Upper lobe of left lung (tissue), 6 donors: Measurements from ENCODE around the gene RAB6B. TPM values are rescaled to one million over a fixed set of nuclear protein-coding genes. Genes with fewer than 3 reads are reported as not detected.

Source experiments
- ATAC-seq, 2 donors: fragments of 200-7000 bp; cut with Tn5 transposase; one replicate each; pipeline ENCODE4 v1.9.1; 2022; ENCODE audit warnings: mild to moderate bottlenecking in 2 of 2, moderate library complexity in 2 of 2; ENCODE audit not compliant: low FRiP score in 2 of 2
- DNase-seq, 2 donors: peaks; one replicate each; pipeline ENCODE4 v3.0.0-alpha.2; 2019 to 2020
- H3K27ac ChIP-seq, 4 donors: fragments of 200-600 bp; sonication (generic); one replicate each; pipeline ENCODE4 v1.5.1; 2016 to 2019
- H3K27me3 ChIP-seq, 4 donors: fragments of 200-600 bp; sonication (generic); one replicate each; pipeline ENCODE4 v1.5.1; 2017 to 2019
- H3K36me3 ChIP-seq, 4 donors: fragments of 200-600 bp; sonication (generic); one replicate each; pipeline ENCODE4 v1.5.1; 2016 to 2019
- H3K4me1 ChIP-seq, 4 donors: fragments of 200-600 bp; sonication (generic); one replicate each; pipeline ENCODE4 v1.5.1; 2018 to 2019
- H3K4me3 ChIP-seq, 4 donors: fragments of 200-600 bp; sonication (generic); one replicate each; pipeline ENCODE4 v1.5.1; 2017 to 2019; ENCODE audit warnings: mild to moderate bottlenecking in 2 of 4, moderate library complexity in 1 of 4
- H3K9me3 ChIP-seq, 4 donors: fragments of 200-600 bp; sonication (generic); one replicate each; pipeline ENCODE4 v1.5.1; 2018 to 2019
- CTCF ChIP-seq, 6 experiments: fragments of 450-650 bp in 4 of 6; fragments of 200-600 bp in 2 of 6; sonication (generic) in 2 of 6; IDR thresholded peaks; one replicate each; pipeline ENCODE4 v1.5.1; 2016 to 2019; ENCODE audit warnings: antibody characterized with exemption in 6 of 6
- EP300 ChIP-seq, 4 donors: sonication (generic); formaldehyde crosslinking; IDR thresholded peaks; one replicate each; pipeline ENCODE4 v1.5.1; 2017; ENCODE audit warnings: antibody characterized with exemption in 4 of 4, control low read depth in 2 of 4
- POLR2A ChIP-seq, 4 donors: fragments of 450-650 bp; IDR thresholded peaks; one replicate each; pipeline ENCODE4 v1.5.1; 2016 to 2017; ENCODE audit warnings: antibody characterized with exemption in 4 of 4, mild to moderate bottlenecking in 2 of 4
- POLR2AphosphoS5 ChIP-seq, 2 donors: sonication (generic); formaldehyde crosslinking; IDR thresholded peaks; one replicate each; pipeline ENCODE4 v1.5.1; 2017; ENCODE audit warnings: antibody characterized with exemption in 2 of 2
- WGBS, 2 donors: methylation state at CpG; one replicate each; pipeline ENCODE4 v1.1.5; 2017 to 2018; 5-methylcytosine and 5-hydroxymethylcytosine counted together
- total RNA-seq, 6 donors: library from RNA; depleted of rRNA in 4 of 6; stranded (reverse); fragments of >200 nt in 4 of 6; gene quantifications; one replicate each; pipeline versions ENCODE4 v1.1.0 to v1.2.1, GENCODE V29; 2016 to 2021
- donor health status: DM: no; HTN: no; CAD: no; lungs with moderate emphysema.
- donor health status: DM: no; HTN: yes; CAD: no; lungs with severe emphysema.

Gene RAB6B
- total RNA-seq, 6 donors from 2014 or later = 1.00 to 6.3 (median 2.8) TPM

GRCh38 chr3:133840055-133840737 lies 55.5 kb downstream of the RAB6B start:
- DNase-seq (no peak), ATAC-seq (no peak)
- no peak for TF ChIP-seq CTCF (IDR thresholded peaks at IDR 0.05)
- no peak for TF ChIP-seq POLR2A (IDR thresholded peaks at IDR 0.05)
- no peak for TF ChIP-seq POLR2AphosphoS5 (IDR thresholded peaks at IDR 0.05)
- no peak for TF ChIP-seq EP300 (IDR thresholded peaks at IDR 0.05)
- no peak overlapping the region for H3K4me3 ChIP-seq
- H3K36me3 ChIP-seq = no peaks in the 10 kb centered on the region
- no peaks in the 10 kb centered on the region for H3K27me3 ChIP-seq
- H3K9me3 ChIP-seq = no peaks in the 10 kb centered on the region
- no peaks in the 10 kb centered on the region for H3K4me1 ChIP-seq
- 95 to 100% methylated on average over 2 to 8 of the region's 9 CpGs for WGBS, 2 donors
- H3K27ac ChIP-seq = no peak overlapping the region

- Histone ChIP-seq H3K36me3 (no peaks in the 10 kb centered on the region), H3K27me3 (no peaks in the 10 kb centered on the region), H3K4me3 (no peak overlapping the region), H3K27ac (no peak overlapping the region), H3K4me1 (no peaks in the 10 kb centered on the region), H3K9me3 (no peaks in the 10 kb centered on the region)
- no peak for DNase-seq
- TF ChIP-seq POLR2A (IDR thresholded peaks at IDR 0.05) (no peak), CTCF (IDR thresholded peaks at IDR 0.05) (no peak), POLR2AphosphoS5 (IDR thresholded peaks at IDR 0.05) (no peak), EP300 (IDR thresholded peaks at IDR 0.05) (no peak)
- no peak for ATAC-seq
- 89 to 91% methylated on average over 5 to 12 of the region's 12 CpGs for WGBS, 2 donors
Measured at GRCh38 chr3:133838916-133839800, 56.5 kb downstream of the RAB6B start.

GRCh38 chr3:133838296-133838789 lies 57.3 kb downstream of the RAB6B start:
- H3K9me3 ChIP-seq = no peaks in the 10 kb centered on the region
- 91 to 94% methylated on average over 4 of the region's 4 CpGs for WGBS, 2 donors
- H3K36me3 ChIP-seq = no peaks in the 10 kb centered on the region
- no peak for TF ChIP-seq CTCF (IDR thresholded peaks at IDR 0.05)
- TF ChIP-seq POLR2A (IDR thresholded peaks at IDR 0.05) = no peak
- no peak for TF ChIP-seq POLR2AphosphoS5 (IDR thresholded peaks at IDR 0.05)
- no peak for TF ChIP-seq EP300 (IDR thresholded peaks at IDR 0.05)
- H3K4me1 ChIP-seq = no peaks in the 10 kb centered on the region
- H3K27ac ChIP-seq = no peak overlapping the region
- no peak for DNase-seq
- no peak for ATAC-seq
- no peak overlapping the region for H3K4me3 ChIP-seq
- H3K27me3 ChIP-seq = no peaks in the 10 kb centered on the region

GRCh38 chr3:133837487-133838295 lies 58.0 kb downstream of the RAB6B start:
- WGBS, 2 donors = 83 to 90% methylated on average over 5 to 22 of the region's 22 CpGs
- no peak overlapping the region for H3K4me3 ChIP-seq

More at GRCh38 chr3:133837487-133838295, 58.0 kb downstream of the RAB6B start:
- no peak for DNase-seq
- Histone ChIP-seq H3K9me3 (no peaks in the 10 kb centered on the region), H3K4me1 (no peaks in the 10 kb centered on the region), H3K27ac (no peak overlapping the region), H3K27me3 (no peaks in the 10 kb centered on the region), H3K36me3 (no peaks in the 10 kb centered on the region)
- no peak for TF ChIP-seq EP300 (IDR thresholded peaks at IDR 0.05)
- ATAC-seq = no peak
